Measurements from ENCODE around the gene NATD1. TPM values are rescaled to one million over a fixed set of nuclear protein-coding genes. Genes with fewer than 3 reads are reported as not detected.

NATD1 gene
- total RNA-seq, 1 donor from 2014 or later, result 1.1 TPM

- H3K4me1 Mint-ChIP-seq, result peaks cover 48% of the 10 kb centered on the region
- no peaks in the 10 kb centered on the region for H3K27me3 Mint-ChIP-seq
- H3K36me3 Mint-ChIP-seq (ENCODE audit: low read depth), result peaks cover 23% of the 10 kb centered on the region
- peak overlapping the region; percentile 88 for H3K27ac Mint-ChIP-seq
- H3K9me3 Mint-ChIP-seq, result no peaks in the 10 kb centered on the region
- peak; percentile 67 for DNase-seq
- H3K4me3 Mint-ChIP-seq, result peak overlapping the region; percentile 90
- intact Hi-C loops (cut with micrococcal nuclease), result loop anchor here (1.0 to 2.0 kb wide), 4 partner anchors 38 to 172 kb away; partner anchors contain the start of genes DHRS7B, NATD1 and USP22
Observed at GRCh38 chr17:21214777-21215541, 38.3 kb downstream of the NATD1 start.

GRCh38 chr17:21214015-21214776 lies 39.0 kb downstream of the NATD1 start, which contains the start of gene TMEM11:
Gene TMEM11 (minus strand): TSS chr17:21214161. CDS start chr17:21214152, 9 bp downstream.
- no peaks in the 10 kb centered on the region for H3K9me3 Mint-ChIP-seq
- peak within 1 kb of the TSS; percentile 95 for H3K27ac Mint-ChIP-seq
- no peaks in the 10 kb centered on the region for H3K27me3 Mint-ChIP-seq
- peak; percentile 99 for DNase-seq
- intact Hi-C loops (cut with micrococcal nuclease), result loop anchor here (1.0 to 2.0 kb wide), 4 partner anchors 39 to 171 kb away; partner anchors contain the start of genes DHRS7B, NATD1 and USP22
- peaks cover 24% of the 10 kb centered on the region for H3K36me3 Mint-ChIP-seq (ENCODE audit: low read depth)
- H3K4me1 Mint-ChIP-seq, result peaks cover 48% of the 10 kb centered on the region
- peak within 1 kb of the TSS; percentile 90 for H3K4me3 Mint-ChIP-seq

- no peaks in the 10 kb centered on the region for H3K27me3 Mint-ChIP-seq
- H3K4me3 Mint-ChIP-seq, result peak overlapping the region; percentile 90
- H3K4me1 Mint-ChIP-seq, result peaks cover 46% of the 10 kb centered on the region
- DNase-seq, result no peak
- peak overlapping the region; percentile 95 for H3K27ac Mint-ChIP-seq
- intact Hi-C loops (cut with micrococcal nuclease), result loop anchor here (1.0 to 2.0 kb wide), 4 partner anchors 39 to 170 kb away; partner anchors contain the start of genes DHRS7B, NATD1 and USP22
- peaks cover 22% of the 10 kb centered on the region for H3K36me3 Mint-ChIP-seq (ENCODE audit: low read depth)
- no peaks in the 10 kb centered on the region for H3K9me3 Mint-ChIP-seq
Observed at GRCh38 chr17:21213638-21214014, 39.6 kb downstream of the NATD1 start.

GRCh38 chr17:21212826-21213637 lies 40.2 kb downstream of the NATD1 start:
- intact Hi-C loops (cut with micrococcal nuclease), result no loop called here
- no peaks in the 10 kb centered on the region for H3K9me3 Mint-ChIP-seq
- peaks cover 45% of the 10 kb centered on the region for H3K4me1 Mint-ChIP-seq
- H3K27me3 Mint-ChIP-seq, result no peaks in the 10 kb centered on the region
- peak overlapping the region; percentile 90 for H3K4me3 Mint-ChIP-seq
- DNase-seq, result no peak
- H3K27ac Mint-ChIP-seq, result peak overlapping the region; percentile 95
- peaks cover 20% of the 10 kb centered on the region for H3K36me3 Mint-ChIP-seq (ENCODE audit: low read depth)

- intact Hi-C loops (cut with micrococcal nuclease), result no loop called here
- no peaks in the 10 kb centered on the region for H3K27me3 Mint-ChIP-seq
- no peak overlapping the region for H3K27ac Mint-ChIP-seq
- no peak for DNase-seq
- H3K36me3 Mint-ChIP-seq (ENCODE audit: low read depth), result peaks cover 13% of the 10 kb centered on the region
- H3K4me3 Mint-ChIP-seq, result peak overlapping the region; percentile 90
- no peaks in the 10 kb centered on the region for H3K9me3 Mint-ChIP-seq
- peaks cover 35% of the 10 kb centered on the region for H3K4me1 Mint-ChIP-seq
Observed at GRCh38 chr17:21211825-21212479, 41.3 kb downstream of the NATD1 start.

- intact Hi-C loops (cut with micrococcal nuclease), result no loop called here
- Mint-ChIP-seq H3K36me3 (ENCODE audit: low read depth) (peaks cover 10% of the 10 kb centered on the region), H3K4me3 (no peak overlapping the region), H3K27ac (no peak overlapping the region), H3K4me1 (peaks cover 28% of the 10 kb centered on the region), H3K27me3 (no peaks in the 10 kb centered on the region), H3K9me3 (no peaks in the 10 kb centered on the region)
- no peak for DNase-seq
Observed at GRCh38 chr17:21210411-21211076, 42.7 kb downstream of the NATD1 start.

- no peaks in the 10 kb centered on the region for H3K9me3 Mint-ChIP-seq
- H3K36me3 Mint-ChIP-seq (ENCODE audit: low read depth), result peaks cover 10% of the 10 kb centered on the region
- H3K4me3 Mint-ChIP-seq, result no peak overlapping the region
- no peak overlapping the region for H3K27ac Mint-ChIP-seq
- H3K4me1 Mint-ChIP-seq, result peaks cover 22% of the 10 kb centered on the region
- DNase-seq, result no peak
- intact Hi-C loops (cut with micrococcal nuclease), result no loop called here
- H3K27me3 Mint-ChIP-seq, result no peaks in the 10 kb centered on the region
Observed at GRCh38 chr17:21209511-21210175, 43.6 kb downstream of the NATD1 start.

GRCh38 chr17:21208352-21208751 lies 44.9 kb downstream of the NATD1 start:
- Mint-ChIP-seq H3K27me3 (no peaks in the 10 kb centered on the region), H3K4me3 (no peak overlapping the region), H3K36me3 (ENCODE audit: low read depth) (peaks cover 11% of the 10 kb centered on the region), H3K9me3 (no peaks in the 10 kb centered on the region), H3K27ac (no peak overlapping the region), H3K4me1 (peaks cover 22% of the 10 kb centered on the region)
- intact Hi-C loops (cut with micrococcal nuclease), result no loop called here
- no peak for DNase-seq

- no peak for DNase-seq
- Mint-ChIP-seq H3K27me3 (no peaks in the 10 kb centered on the region), H3K27ac (no peak overlapping the region), H3K4me1 (peaks cover 4% of the 10 kb centered on the region), H3K36me3 (ENCODE audit: low read depth) (peaks cover 5% of the 10 kb centered on the region), H3K9me3 (no peaks in the 10 kb centered on the region), H3K4me3 (no peak overlapping the region)
- intact Hi-C loops (cut with micrococcal nuclease), result no loop called here
Observed at GRCh38 chr17:21204935-21205334, 48.3 kb downstream of the NATD1 start.

GRCh38 chr17:21202512-21202911 lies 50.7 kb downstream of the NATD1 start:
- Mint-ChIP-seq H3K36me3 (ENCODE audit: low read depth) (peaks cover 20% of the 10 kb centered on the region), H3K27me3 (no peaks in the 10 kb centered on the region), H3K4me3 (no peak overlapping the region), H3K27ac (no peak overlapping the region), H3K4me1 (peaks cover 5% of the 10 kb centered on the region), H3K9me3 (no peaks in the 10 kb centered on the region)
- DNase-seq, result no peak
- intact Hi-C loops (cut with micrococcal nuclease), result no loop called here

GRCh38 chr17:21201874-21202273 lies 51.3 kb downstream of the NATD1 start:
- Mint-ChIP-seq H3K27ac (no peak overlapping the region), H3K27me3 (no peaks in the 10 kb centered on the region), H3K4me3 (no peak overlapping the region), H3K9me3 (no peaks in the 10 kb centered on the region), H3K4me1 (peaks cover 5% of the 10 kb centered on the region), H3K36me3 (ENCODE audit: low read depth) (peaks cover 27% of the 10 kb centered on the region)
- intact Hi-C loops (cut with micrococcal nuclease), result no loop called here
- DNase-seq, result no peak

GRCh38 chr17:21201298-21201595 lies 52.0 kb downstream of the NATD1 start:
- no peak overlapping the region for H3K27ac Mint-ChIP-seq
- H3K4me3 Mint-ChIP-seq, result no peak overlapping the region
- no peaks in the 10 kb centered on the region for H3K9me3 Mint-ChIP-seq
- no peak for DNase-seq
- peaks cover 31% of the 10 kb centered on the region for H3K36me3 Mint-ChIP-seq (ENCODE audit: low read depth)
- peaks cover 5% of the 10 kb centered on the region for H3K4me1 Mint-ChIP-seq
- intact Hi-C loops (cut with micrococcal nuclease), result no loop called here
- H3K27me3 Mint-ChIP-seq, result no peaks in the 10 kb centered on the region
